Stomach smooth muscle (tissue), 2 donors: ENCODE measurements around the gene LIG3.

Experiments
- H3K27ac ChIP-seq: one replicate; pipeline ENCODE4 v1.7.0; 2013; ENCODE audit warnings: mild to moderate bottlenecking, low read length, inconsistent platforms
- H3K27me3 ChIP-seq, 2 donors: one replicate each; pipeline ENCODE4 v1.7.0; 2013; ENCODE audit warnings: low read length in 2 of 2; ENCODE audit not compliant: insufficient read depth in 2 of 2, control insufficient read depth in 1 of 2
- H3K36me3 ChIP-seq, 2 donors: one replicate each; pipeline ENCODE4 v1.7.0; 2013; ENCODE audit warnings: low read length in 2 of 2; ENCODE audit not compliant: control insufficient read depth in 2 of 2, insufficient read depth in 2 of 2
- H3K4me1 ChIP-seq: one replicate; pipeline ENCODE4 v1.7.0; 2013; ENCODE audit warnings: low read length; ENCODE audit not compliant: control insufficient read depth, insufficient read depth
- H3K4me3 ChIP-seq, 2 donors: one replicate each; pipeline ENCODE4 v1.7.0; 2013; ENCODE audit warnings: low read length in 2 of 2
- H3K9ac ChIP-seq, 2 donors: one replicate each; pipeline ENCODE4 v1.7.0; 2013; ENCODE audit warnings: low read length in 2 of 2, mild to moderate bottlenecking in 1 of 2
- H3K9me3 ChIP-seq, 2 donors: one replicate each; pipeline ENCODE4 v1.7.0; 2013; ENCODE audit warnings: low read length in 2 of 2; ENCODE audit not compliant: control insufficient read depth in 2 of 2
- donor health status: healthy.
- donor health status: Pancreatic carcinoma.

LIG3 gene

DNA sequence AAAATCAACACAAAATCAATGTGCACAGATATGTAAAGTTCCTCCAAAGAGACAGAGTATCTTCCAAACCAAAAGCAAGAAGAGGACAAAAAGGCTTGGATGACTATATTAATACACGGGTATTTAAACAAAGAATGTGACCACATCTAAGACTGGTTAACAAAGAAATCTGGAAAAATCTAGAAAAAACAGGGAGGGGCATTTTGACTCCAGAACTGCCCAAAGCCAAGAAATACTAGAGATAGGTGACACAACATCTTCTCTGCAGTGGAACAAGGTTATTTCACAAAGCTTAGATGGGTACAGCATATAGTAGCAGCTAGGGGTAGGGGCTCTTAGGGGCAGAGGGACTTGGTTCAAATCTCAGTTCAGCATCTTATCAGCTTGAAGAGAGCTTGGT lies 72.9 kb downstream of the LIG3 start:
- Histone ChIP-seq H3K4me3 (no peak overlapping the region), H3K4me1 (no peaks in the 10 kb centered on the region), H3K9ac (no peak overlapping the region), H3K9me3 (no peaks in the 10 kb centered on the region), H3K27ac (no peak overlapping the region), H3K27me3 (no peaks in the 10 kb centered on the region), H3K36me3 (no peaks in the 10 kb centered on the region)

GRCh38 chr17:35056013-35056412 lies 75.7 kb downstream of the LIG3 start:
- H3K36me3 ChIP-seq = no peaks in the 10 kb centered on the region
- no peak overlapping the region for H3K9ac ChIP-seq
- no peak overlapping the region for H3K4me3 ChIP-seq
- H3K4me1 ChIP-seq = no peaks in the 10 kb centered on the region
- H3K27me3 ChIP-seq = no peaks in the 10 kb centered on the region
- H3K27ac ChIP-seq = no peak overlapping the region
- H3K9me3 ChIP-seq = no peaks in the 10 kb centered on the region

DNA sequence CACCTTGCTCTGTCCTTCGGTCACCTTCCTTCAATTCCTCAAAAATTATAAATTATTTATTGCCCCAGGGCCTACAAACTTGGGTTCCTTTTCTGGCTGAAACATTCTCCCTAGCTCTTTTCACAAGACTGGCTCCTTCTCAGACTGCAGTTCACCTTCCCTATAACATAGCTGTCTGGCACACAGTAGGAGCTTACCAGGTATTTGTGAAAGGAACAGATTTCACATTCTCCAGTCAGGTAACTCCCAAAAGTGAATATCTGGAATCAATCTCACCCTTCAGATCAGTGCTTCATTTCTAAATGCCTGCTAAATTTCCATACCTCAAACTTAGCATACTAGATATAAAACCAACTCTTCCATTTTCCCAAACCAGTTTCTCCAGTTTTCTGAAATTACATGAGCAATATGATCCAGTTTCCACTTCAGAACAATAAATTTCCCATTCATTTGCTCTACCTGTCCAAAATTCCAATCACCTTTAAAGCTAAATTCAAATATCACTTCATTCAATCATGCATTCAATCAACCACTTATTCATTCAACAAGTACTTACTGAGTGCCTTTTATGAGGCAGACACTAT lies 77.1 kb downstream of the LIG3 start:
- H3K27ac ChIP-seq = no peak overlapping the region

More for the DNA sequence above, 77.1 kb downstream of the LIG3 start:
- H3K4me3 ChIP-seq = no peak overlapping the region
- no peaks in the 10 kb centered on the region for H3K36me3 ChIP-seq
- no peaks in the 10 kb centered on the region for H3K27me3 ChIP-seq
- no peaks in the 10 kb centered on the region for H3K9me3 ChIP-seq
- H3K4me1 ChIP-seq = no peaks in the 10 kb centered on the region
- no peak overlapping the region for H3K9ac ChIP-seq
